Stimulated activated CD4-positive, alpha-beta T cell treated with anti-CD3 and anti-CD28 coated beads, Interleukin-12 subunit alpha, Interleukin-12 subunit beta, amount 100 ng/mL, for 4 hours (primary cell): ENCODE measurements around the gene LY9.
"Not testable (repeated sequence)": the region's sequence is repeated elsewhere in the genome, so short reads cannot be mapped to it uniquely, and the experiment has no call there.

ENCODE experiments used
- DNase-seq: peaks from one replicate; pipeline ENCODE4 v3.0.0-alpha.2; 2020

The LY9 gene

DNA sequence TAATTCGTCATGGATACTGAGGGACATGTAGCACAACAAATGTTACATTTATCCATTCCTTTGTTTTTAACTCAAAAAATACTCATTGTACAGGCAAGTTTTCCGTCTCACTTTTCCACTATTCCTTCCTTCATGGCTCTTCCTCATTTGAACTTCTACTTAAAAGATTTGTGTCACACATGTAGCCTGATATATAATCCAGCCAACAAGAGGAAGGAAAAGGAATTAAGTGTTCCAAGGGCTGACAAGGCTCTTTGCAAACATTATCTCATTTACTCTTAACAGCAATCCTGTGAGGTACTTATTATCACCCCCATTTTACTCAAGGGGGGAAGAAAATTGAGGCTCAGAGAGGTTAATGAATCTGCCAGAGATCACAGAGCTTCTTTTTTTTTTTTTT is 43.8 kb downstream of the LY9 start:
- DNase-seq: no peak

DNA sequence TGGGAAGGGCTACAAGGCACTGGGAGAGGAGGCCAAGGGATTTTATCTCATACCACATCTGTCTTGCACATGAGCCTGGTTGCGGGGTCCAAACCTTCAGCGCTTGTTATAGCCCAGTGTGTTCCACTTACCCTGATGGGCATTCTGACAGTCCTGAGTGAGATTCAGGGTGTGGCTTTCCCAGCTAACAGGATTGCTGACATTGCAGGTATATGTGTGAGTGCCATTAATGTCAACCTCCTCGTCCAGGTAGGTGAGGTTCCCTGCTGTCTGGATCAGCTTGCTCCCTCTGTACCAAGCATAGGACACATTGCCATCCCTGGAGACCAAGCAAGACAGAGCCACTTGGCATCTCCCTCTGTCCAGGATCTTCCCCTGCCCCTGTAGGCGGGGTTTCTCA is 45.1 kb downstream of the LY9 start:
- DNase-seq: no peak

DNA sequence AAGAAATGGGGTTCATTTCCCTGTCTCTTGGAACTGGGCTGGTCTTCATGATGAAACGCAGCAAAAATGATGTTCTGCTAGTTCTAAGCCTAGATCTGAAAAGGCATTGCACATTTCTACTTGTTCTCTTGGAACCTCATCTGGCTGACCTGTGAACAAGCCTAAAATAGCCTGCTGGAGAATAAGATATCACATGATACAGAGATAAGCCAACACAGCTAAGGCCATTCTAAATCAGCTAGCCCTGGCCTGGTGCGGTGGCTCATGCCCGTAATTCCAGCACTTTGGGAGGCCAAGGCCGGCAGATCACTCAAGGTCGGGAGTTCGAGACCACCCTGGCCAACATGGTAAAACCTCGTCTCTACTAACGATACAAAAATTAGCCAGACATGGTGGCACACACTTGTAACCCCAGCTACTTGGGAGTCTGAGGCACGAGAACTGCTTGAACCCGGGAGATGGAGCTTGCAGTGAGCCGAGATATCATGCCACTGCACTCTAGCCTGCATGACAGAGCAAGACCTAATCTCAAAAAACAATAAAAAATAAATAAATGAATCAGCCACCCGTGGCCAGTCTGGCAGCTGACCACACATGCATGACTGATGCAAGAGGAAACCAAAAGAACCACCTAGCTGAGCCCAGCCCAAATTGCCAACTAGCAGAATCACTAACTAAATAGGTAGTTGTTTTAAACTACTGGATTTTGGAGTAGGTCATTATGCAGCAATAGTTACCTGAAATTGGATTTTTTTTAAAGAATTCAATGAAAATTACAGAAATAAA is 48.7 kb downstream of the LY9 start:
- DNase-seq: no peak

DNA sequence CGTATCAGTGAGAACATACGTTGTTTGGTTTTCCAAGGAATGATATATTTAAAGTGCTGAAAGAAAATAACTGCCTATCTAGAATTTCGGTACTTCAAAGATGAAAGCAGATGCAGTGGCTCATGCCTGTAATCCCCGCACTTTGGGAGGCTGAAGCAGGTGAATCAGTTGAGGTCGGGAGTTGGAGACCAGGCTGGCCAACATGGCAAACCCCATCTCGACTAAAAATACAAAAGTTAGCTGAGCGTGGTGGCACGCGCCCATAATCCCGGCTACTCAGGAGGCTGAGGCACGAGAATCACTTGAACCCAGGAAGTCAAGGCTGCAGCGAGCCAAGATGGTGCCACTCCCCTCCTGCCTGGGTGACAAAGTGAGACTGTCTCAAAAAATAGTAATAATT is 50.3 kb downstream of the LY9 start:
- no peak for DNase-seq

GRCh38 chr1:160850541-160850940 is 54.6 kb downstream of the LY9 start:
- DNase-seq: no peak

DNA sequence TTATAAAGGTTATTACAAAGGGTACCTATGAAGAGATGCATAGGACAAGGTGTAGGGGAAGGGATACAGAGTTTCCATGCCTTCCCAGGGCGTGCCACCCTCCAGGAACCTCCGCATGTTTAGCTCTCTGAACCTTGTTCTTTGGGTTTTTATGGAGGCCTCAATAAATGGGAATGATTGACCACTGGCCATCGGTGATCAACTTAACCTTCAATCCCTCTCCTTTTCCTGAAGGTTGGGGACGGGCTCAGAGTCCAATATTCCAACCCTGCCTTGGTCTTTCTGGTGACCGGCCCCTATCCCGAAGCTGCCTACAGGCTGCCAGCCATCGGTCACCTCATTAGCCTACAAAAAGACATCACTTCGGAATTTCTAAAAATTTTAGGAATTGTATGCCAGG is 55.0 kb downstream of the LY9 start:
- DNase-seq: no peak

GRCh38 chr1:160853014-160853413 is 57.0 kb downstream of the LY9 start:
- DNase-seq: no peak

- no peak for DNase-seq
Observed at GRCh38 chr1:160853754-160854153, 57.8 kb downstream of the LY9 start.

- no peak for DNase-seq
Observed at GRCh38 chr1:160855181-160855981, 59.4 kb downstream of the LY9 start.

DNA sequence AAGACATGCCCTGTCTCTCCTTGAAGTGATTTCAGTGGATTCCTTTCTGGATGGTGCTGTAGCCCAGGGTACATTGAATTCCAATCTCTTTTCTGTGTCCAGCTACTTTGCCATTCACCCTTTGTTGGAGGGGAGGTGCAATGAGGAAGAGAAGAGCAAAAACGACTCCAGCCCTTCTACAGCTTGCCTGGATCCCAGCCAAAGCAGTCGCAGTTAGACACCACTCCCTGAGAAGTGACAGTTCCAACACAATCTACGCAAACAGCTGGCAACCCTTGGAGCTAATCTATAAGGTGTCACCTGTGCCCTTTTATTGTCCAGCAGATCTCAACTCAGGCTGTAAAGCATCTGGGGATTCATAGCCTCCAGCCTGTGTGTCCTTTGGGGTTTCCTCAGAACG is 62.1 kb downstream of the LY9 start:
- no peak for DNase-seq

DNA sequence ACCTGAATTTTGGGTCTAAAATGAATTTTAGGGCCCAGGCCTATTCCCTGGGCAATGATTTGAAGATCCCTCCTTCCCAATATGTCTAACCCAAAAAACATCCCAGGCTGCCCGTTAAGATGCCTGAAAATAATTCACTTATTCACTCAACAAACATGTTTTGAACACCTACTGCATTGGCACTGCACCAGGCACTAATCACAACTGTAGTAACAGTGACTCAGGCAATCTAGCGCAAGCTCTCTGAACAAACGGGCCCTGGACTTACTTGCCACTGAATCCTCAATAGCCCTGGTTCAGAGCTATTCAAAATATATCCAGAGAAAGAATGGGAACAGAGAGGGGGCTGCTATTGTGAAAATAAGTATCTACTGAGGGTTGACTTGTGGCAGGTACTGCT is 62.5 kb downstream of the LY9 start:
- no peak for DNase-seq

- no peak for DNase-seq
Observed at GRCh38 chr1:160859166-160859565, 63.2 kb downstream of the LY9 start.

- no peak for DNase-seq
Observed at GRCh38 chr1:160860840-160861505, 65.0 kb downstream of the LY9 start.

DNA sequence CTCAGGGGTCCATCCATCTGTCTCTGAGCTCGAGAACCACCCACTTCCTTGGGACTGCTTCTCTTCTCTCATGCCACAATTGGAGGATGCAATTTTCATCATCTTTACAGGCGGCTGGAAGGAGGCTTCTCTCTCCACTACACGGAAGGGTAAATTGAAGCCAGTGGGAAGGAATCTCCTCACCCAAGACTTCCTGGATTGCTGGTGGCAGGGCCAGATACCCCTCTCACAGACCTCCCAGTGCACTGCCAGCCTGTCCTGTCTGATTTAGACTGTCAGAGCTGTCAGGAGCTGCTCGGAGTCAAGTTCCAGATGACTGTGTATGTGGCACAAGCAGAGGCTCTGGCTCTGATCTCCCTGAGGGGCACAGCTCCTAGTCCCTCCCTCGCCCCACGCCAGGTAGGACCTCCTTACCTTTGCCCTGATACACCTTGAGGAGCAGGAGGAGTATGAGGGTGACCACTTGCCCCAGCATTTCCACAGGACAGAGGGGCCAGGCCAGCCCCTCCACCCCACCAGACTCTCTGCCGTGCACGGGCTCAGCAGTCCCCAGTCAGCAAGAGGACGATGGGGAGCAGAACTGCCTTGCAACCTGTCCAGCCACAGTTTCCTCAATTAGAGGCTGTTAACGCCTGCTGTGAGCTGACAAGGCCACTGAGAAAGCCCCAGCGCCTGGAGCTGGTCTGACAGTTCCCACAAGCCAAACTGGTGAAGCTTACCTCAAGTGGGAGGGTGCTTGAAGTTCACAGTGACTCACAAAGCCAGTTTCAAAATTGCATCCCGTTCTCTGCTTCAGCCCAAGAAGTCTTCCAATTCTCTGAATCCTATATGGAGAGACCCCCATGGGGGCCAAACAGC is 66.5 kb downstream of the LY9 start, which contains the start of gene CD244:
TSS of gene CD244 (minus strand) at position 685 of the 858 bp plus-strand sequence. CDS start at position 475, 210 bp downstream.
- DNase-seq: peak; percentile 24

DNA sequence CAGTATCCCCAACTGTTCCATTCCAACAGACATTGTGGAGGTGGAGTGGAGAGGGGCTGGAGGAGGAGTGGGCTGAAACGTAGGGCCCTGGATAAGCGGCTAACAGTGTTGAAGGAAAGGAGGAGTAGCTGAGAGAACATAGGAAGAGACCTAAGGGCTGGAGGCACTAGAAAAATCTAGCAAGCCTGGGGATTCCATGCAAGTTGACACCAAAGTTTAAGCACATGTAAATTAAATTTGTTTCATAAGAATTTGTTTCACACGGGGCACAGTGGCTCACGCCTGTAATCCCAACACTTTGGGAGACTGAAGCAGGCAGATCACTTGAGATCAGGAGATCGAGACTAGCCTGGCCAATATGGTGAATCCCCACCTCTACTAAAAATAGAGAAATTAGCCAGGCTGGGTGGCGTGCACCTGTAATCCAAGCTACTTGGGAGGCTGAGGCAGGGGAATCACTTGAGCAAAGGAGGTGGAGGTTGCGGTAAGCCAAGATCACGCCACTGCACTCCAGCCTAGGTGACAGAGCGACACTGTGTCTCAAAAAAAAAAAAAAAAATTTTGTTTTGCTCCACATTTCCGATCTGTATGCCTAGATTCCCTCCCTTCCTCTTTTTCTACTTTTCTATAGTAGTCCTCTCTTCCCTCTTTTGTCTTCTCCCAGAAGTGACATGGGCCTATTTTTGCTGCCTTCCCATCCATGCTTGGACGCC is 67.2 kb downstream of the LY9 start:
- no peak for DNase-seq

DNA sequence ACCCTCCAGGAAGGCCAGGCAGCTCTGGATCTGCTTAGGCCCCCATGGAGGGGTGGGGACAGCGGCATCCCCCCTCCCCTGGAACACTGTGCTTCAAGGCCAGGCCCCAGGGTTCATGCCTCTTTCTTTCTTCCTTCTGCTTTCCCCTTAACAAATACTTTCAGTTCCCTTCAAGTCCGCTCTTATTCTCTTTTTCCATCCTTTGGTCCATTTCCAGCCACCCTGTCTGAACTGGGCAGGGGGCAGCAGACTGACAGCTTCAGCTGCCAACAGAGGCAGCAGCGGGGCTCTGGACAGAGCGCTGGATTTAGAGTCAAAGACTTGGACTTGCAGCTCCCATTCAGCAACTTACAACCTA is 67.8 kb downstream of the LY9 start:
- no peak for DNase-seq

GRCh38 chr1:160864173-160864572 is 68.2 kb downstream of the LY9 start:
- DNase-seq: no peak

DNA sequence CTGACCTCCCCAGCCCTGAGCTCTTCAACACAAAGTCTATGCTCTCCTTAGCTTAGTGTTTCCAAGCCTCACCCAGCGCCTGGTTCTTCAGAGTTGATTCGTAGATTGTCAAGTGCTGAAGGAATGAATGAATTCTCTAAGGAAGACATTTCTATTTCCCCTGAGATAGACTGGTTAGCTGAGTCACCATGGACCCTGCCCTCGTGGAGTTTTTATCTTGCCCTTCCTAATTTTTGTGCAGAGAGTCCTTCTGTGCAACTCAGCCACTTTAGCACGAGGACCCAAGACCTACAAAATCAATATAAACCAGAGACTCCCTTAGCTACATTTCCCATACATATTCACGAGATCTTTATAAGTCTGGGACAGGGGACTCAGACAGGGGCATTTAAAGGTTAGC is 69.4 kb downstream of the LY9 start:
- no peak for DNase-seq

- no peak for DNase-seq
Observed at GRCh38 chr1:160866001-160866694, 70.2 kb downstream of the LY9 start.

- no peak for DNase-seq
Observed at GRCh38 chr1:160866695-160867260, 70.8 kb downstream of the LY9 start.

- not testable (repeated sequence) for DNase-seq
Observed at GRCh38 chr1:160867651-160868050, 71.7 kb downstream of the LY9 start.
